ENCODE measurements around the gene FOXC2.

The FOXC2 gene

GRCh38 chr16:86533767-86534351, 32.8 kb upstream of the FOXC2 start:
- FAIRE-seq, result no peak

GRCh38 chr16:86534779-86535615, 31.6 kb upstream of the FOXC2 start:
- no peak for FAIRE-seq

- FAIRE-seq, result no peak
These were observed 30.0 kb upstream of the FOXC2 start for GRCh38 chr16:86536621-86537020.

- FAIRE-seq, result no peak
These were observed 29.1 kb upstream of the FOXC2 start for GRCh38 chr16:86537486-86537885.

DNA sequence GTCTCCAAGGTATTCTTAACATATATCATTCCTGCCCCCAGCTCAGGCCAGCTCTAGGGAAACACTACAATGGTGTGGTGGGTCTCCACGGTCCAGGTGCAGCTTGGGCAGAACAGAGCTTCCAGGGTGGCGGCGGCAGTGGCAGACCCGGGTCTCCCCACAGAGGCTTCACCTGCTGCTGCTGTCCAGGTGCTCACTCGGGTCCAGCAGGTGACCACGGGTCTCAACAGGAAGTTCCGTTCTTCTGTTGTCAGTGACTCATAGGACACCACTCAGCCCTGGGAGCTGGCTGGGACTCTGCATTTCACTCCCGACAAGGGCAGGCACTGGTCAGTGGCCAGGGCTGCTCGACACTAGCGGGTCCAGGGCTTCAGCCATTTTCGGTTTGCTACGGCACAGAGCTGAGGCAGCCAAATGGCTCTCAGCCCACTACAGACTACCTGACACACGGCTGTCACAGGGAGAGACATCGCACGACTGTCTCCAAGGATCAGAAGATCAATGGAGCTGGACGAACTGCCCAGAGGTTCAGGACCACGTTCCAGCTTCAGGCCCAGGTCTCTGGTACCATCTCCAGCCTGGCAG, 28.3 kb upstream of the FOXC2 start:
- no peak for FAIRE-seq

DNA sequence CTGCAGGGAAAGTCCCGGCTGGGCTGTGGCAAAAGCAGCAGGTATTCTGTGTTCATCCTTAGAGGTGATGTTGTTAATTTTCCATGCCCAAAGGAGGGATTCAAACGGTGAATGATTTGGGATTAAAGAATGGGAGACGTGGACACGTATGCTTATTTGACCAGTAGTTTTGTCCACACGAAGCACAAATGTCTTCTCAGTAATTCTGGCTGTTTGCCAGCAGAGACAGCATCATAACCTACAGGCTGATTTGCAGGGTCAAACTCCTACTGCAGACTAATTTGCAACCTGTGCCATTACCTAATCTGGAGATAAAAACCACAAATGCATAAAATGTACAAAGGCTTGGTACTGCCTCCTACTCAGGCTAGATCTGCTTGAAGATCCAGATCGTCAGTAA, 25.7 kb upstream of the FOXC2 start:
- FAIRE-seq, result no peak

GRCh38 chr16:86541560-86541959, 25.1 kb upstream of the FOXC2 start:
- no peak for FAIRE-seq

DNA sequence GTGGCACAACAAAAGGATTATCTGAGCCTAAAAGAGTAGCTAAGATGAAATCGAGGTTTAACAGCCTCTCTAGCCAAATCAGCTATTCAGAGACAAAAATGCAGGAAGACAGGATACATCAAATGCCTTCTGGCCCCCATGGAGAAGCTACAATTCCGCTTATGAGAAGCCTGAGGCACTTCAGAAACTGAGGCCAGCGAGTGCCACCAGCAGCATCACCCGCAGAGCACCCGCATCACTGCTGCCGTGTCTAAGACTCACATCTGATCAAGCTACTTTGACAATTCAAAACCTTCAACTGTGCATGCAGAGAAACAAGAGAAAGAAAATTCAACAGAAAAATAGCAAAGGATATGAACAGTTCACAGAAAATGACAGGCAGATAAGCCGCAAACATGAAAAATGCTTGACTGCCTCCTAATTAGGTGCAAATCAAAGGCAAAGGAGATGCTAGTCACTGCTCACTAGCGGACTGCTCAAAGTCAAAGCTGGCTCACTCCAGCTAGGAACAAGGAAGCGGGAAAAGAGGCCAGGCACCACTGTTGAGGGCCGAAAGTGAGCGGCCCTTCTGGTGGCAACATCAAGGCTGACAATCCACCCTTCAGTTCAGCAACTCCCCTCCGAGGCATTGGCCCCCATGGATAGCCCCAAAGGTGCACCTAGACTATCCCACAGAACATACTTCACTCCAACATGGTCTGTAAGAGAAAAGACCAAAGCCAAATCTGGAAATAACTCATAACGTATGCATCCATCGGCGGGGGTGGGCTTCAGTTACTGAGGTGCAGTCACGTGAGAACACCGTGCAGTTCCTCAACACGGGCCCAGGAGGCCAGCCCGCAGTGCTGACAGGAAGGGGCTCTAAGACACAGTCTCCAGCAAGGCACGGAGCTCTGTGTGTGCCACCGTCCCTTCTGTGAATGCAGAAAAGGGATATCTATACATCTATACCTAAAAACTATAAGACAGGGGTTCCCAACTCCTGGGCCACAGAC, 23.6 kb upstream of the FOXC2 start:
- no peak for FAIRE-seq

GRCh38 chr16:86545481-86545880, 21.1 kb upstream of the FOXC2 start:
- no peak for FAIRE-seq

- no peak for FAIRE-seq
These were observed 20.5 kb upstream of the FOXC2 start for GRCh38 chr16:86545954-86546637.

DNA sequence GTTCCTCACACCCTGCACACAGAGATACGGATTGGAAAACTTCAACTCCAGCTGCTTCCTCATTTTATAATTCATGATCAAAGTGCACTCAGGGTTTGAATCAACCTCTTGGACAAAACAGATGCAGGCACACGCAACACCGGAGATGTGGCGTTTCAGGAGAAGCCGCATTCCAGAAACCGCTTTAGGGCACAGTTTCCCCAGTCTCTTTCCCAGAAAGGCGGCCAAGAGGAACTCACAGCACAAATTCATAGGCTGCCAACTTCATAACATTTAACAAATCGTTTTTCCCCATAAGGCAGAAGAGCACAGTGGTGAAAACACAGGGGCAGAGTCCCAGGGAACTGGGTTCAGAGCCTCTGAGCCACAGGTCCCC, 20.0 kb upstream of the FOXC2 start:
- no peak for FAIRE-seq

GRCh38 chr16:86547286-86547685, 19.3 kb upstream of the FOXC2 start:
- no peak for FAIRE-seq

GRCh38 chr16:86549076-86549892, 17.3 kb upstream of the FOXC2 start:
- FAIRE-seq, result no peak

DNA sequence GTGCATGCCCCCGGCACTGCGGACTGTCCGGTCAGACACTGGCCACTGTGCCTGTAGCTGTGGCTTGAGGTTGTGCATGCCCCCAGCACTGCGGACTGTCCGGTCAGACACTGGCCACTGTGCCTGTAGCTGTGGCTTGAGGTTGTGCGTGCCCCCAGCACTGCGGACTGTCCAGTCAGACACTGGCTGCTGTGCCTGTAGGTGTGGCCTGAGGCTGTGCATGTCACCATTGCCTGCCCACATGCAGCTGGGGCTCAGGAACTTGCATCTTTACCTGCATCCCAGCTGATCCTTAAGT, 16.8 kb upstream of the FOXC2 start:
- FAIRE-seq, result no peak

GRCh38 chr16:86550281-86550680, 16.3 kb upstream of the FOXC2 start:
- no peak for FAIRE-seq

DNA sequence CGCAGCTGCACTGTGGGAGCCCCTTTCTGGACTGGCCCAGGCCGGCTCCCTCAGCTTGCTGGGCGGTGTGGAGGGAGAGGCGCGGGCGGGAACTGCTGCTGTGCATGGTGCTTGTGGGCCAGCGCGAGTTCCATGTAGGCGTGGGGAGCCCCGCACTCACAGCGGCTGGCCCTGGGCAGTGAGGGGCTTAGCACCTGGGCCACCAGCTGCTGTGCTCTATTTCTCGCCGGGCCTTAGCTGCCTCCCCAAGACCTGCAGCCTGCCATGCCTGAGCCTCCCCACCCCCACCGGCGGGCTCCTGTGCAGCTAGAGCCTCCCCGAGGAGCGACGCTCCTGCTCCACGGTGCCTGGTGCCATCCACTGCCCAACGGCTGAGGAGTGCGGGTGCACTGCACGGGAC, 13.3 kb upstream of the FOXC2 start:
- FAIRE-seq, result no peak

GRCh38 chr16:86554599-86554916, 12.1 kb upstream of the FOXC2 start:
- FAIRE-seq, result no peak

DNA sequence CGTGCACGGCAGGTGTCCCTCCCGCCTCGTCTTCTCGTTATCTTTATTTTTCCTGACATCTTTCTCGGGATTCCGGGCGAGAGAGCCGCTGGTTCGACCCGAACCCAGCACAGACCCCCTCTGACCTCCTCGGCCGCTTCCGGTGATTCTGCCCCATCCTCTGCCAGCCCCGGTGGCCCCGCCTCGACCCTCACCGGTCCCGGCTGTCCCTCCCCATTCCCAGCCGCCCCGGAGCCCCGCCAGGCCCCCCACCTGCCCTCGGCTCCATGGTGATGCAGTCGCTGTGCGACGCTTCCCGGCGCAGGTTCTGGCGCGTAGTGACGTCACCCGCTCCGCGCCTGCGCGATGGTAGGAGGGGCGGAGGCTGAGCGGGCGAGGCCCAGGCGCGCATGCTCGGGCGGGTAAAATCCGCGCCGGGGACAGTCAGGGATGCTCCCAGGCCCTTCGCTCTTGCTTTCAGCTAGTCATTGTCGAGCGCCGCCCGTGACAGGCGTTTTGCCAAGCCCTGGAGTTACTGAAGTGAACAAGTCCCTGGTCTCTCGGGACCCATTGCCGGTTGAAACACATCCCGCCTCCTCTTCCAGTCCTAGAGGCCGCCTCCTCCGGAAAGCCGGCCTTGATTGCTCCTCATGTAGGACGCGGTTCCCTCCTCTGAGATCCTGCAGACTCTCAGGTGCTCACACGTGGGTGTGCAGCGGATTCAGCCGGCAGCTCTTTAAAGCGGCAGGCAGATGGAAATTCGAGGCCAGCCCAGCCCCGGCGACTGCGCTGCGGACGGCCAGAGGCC, 11.5 kb upstream of the FOXC2 start, which contains the start of gene MTHFSD:
Gene MTHFSD (minus strand): TSS at position 319 of the 787 bp plus-strand sequence. CDS start 51 bp downstream, at position 268.
- FAIRE-seq, result peak; percentile 29

- no peak for FAIRE-seq
These were observed 10.9 kb upstream of the FOXC2 start for GRCh38 chr16:86555704-86556075.

DNA sequence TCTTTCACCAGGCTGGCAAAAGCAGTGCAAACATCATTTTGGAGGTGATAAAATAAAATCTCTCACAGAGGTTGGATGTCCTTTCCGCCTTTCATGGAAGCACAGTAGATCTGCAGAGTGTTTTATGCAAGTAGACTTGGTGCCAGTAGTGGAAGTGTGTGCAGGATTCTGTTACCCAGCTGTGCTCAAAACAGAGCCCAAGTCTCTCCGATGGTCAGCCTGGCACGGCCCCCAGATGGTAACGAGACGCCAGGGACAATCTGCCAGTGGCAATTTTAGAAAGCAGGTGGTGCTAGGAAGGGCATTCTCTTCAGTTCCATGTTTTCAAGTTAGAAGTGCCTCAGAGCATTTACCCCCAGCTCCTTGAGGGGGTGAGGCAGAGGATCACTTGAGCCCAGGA, 10.1 kb upstream of the FOXC2 start:
- FAIRE-seq, result no peak

- FAIRE-seq, result no peak
These were observed 9.0 kb upstream of the FOXC2 start for GRCh38 chr16:86557587-86557986.
